HepG2 (cell line): Measurements from ENCODE around the gene CDK13. TPM values are rescaled to one million over a fixed set of nuclear protein-coding genes. Genes with fewer than 3 reads are reported as not detected.

ENCODE experiments used
- BCL6 ChIP-seq: IDR thresholded peaks from 2 replicates; pipeline ENCODE4 v1.6.1; 2016; ENCODE audit warnings: missing genetic modification reagents, missing compliant biosample characterization
- HNRNPL ChIP-seq: fragments of 200-400 bp; formaldehyde crosslinking; IDR thresholded peaks from 2 replicates; pipeline ENCODE4 v1.6.1; 2017; ENCODE audit warnings: mild to moderate bottlenecking, low read depth, low read length
- IKZF4 ChIP-seq: sonication (generic); formaldehyde crosslinking; IDR thresholded peaks from 2 replicates; pipeline ENCODE4 v1.5.1; 2020; ENCODE audit warnings: borderline replicate concordance, mild to moderate bottlenecking, low read depth, missing genetic modification reagents; ENCODE audit errors: not compliant biosample characterization
- MAF1 ChIP-seq: sonication (generic); formaldehyde crosslinking; IDR thresholded peaks from 2 replicates; pipeline ENCODE4 v1.5.0; 2020; ENCODE audit warnings: missing genetic modification reagents, borderline replicate concordance
- MED1 ChIP-seq: sonication (generic); formaldehyde crosslinking; IDR thresholded peaks from 2 replicates; pipeline ENCODE4 v1.4.0; 2020; ENCODE audit warnings: missing genetic modification reagents
- NR2F2 ChIP-seq: IDR thresholded peaks from 2 replicates; pipeline ENCODE4 v1.6.1; 2012; ENCODE audit warnings: low read depth, inconsistent platforms, borderline replicate concordance
- PRPF4 ChIP-seq: fragments of 200-400 bp; formaldehyde crosslinking; IDR thresholded peaks from 2 replicates; pipeline ENCODE4 v1.6.1; 2016; ENCODE audit warnings: low read length, low read depth; ENCODE audit not compliant: poor library complexity, severe bottlenecking
- SMARCE1 ChIP-seq: fragments of 450-650 bp; IDR thresholded peaks from 2 replicates; pipeline ENCODE4 v1.6.1; 2017; ENCODE audit warnings: borderline replicate concordance
- ZNF7 ChIP-seq: IDR thresholded peaks from 2 replicates; pipeline ENCODE4 v1.6.1; 2016; ENCODE audit warnings: missing biosample characterization, missing genetic modification reagents
- polyA plus RNA-seq, 8 experiments: library from polyadenylated mRNA; depleted of rRNA in 3 of 8; stranded (reverse) in 7 of 8; unstranded in 1 of 8; fragments of >200 nt; fragmentation: Illumina TruSeq in 4 of 8; extraction: Trizol in 4 of 8; gene quantifications; 2 replicates each; pipeline versions ENCODE4 v1.2.1 to v1.2.3, GENCODE V29; 2011 to 2016; ENCODE audit warnings: low read depth in 4 of 8, missing spikeins in 1 of 8, mixed read lengths in 1 of 8; ENCODE audit not compliant: insufficient read depth in 1 of 8
- total RNA-seq, 5 experiments: library from RNA; depleted of rRNA; stranded (reverse); fragments of >200 nt; fragmentation: Illumina TruSeq; extraction: Trizol; gene quantifications; 2 replicates each; pipeline ENCODE4 v1.2.3, GENCODE V29; 2016; ENCODE audit warnings: low read depth in 1 of 5
- TF ChIP-seq, protein P1 (sequence below): sonication (generic); formaldehyde crosslinking; IDR thresholded peaks from 2 replicates; pipeline ENCODE4 v1.8.0; 2022; ENCODE audit warnings: missing genetic modification reagents, mild to moderate bottlenecking, borderline replicate concordance
- TF ChIP-seq, protein P2 (sequence below): sonication (generic); formaldehyde crosslinking; IDR thresholded peaks from 2 replicates; pipeline ENCODE4 v1.5.0; 2020; ENCODE audit warnings: mild to moderate bottlenecking, missing genetic modification reagents
- TF ChIP-seq, protein P3 (sequence below): sonication (generic); formaldehyde crosslinking; IDR thresholded peaks from 2 replicates; pipeline ENCODE4 v1.8.0; 2023; ENCODE audit warnings: mild to moderate bottlenecking, missing genetic modification reagents
- TF ChIP-seq, protein P4 (sequence below): sonication (generic); formaldehyde crosslinking; IDR thresholded peaks from 2 replicates; pipeline ENCODE4 v1.4.0; 2020; ENCODE audit warnings: missing genetic modification reagents, borderline replicate concordance
- TF ChIP-seq, protein P5 (sequence below): sonication (generic); formaldehyde crosslinking; IDR thresholded peaks from 2 replicates; pipeline ENCODE4 v1.5.0; 2020; ENCODE audit warnings: mild to moderate bottlenecking, low read depth, missing genetic modification reagents, borderline replicate concordance
- TF ChIP-seq, protein P6 (sequence below): IDR thresholded peaks from 2 replicates; pipeline ENCODE4 v1.6.1; 2018; ENCODE audit warnings: missing genetic modification reagents

Gene CDK13
- total and polyA plus RNA-seq, 2 of the 13 experiments (the other 11 are each of a cell fraction or from before 2014, with no cell fraction given) = 21.0 to 40.9 TPM

DNA sequence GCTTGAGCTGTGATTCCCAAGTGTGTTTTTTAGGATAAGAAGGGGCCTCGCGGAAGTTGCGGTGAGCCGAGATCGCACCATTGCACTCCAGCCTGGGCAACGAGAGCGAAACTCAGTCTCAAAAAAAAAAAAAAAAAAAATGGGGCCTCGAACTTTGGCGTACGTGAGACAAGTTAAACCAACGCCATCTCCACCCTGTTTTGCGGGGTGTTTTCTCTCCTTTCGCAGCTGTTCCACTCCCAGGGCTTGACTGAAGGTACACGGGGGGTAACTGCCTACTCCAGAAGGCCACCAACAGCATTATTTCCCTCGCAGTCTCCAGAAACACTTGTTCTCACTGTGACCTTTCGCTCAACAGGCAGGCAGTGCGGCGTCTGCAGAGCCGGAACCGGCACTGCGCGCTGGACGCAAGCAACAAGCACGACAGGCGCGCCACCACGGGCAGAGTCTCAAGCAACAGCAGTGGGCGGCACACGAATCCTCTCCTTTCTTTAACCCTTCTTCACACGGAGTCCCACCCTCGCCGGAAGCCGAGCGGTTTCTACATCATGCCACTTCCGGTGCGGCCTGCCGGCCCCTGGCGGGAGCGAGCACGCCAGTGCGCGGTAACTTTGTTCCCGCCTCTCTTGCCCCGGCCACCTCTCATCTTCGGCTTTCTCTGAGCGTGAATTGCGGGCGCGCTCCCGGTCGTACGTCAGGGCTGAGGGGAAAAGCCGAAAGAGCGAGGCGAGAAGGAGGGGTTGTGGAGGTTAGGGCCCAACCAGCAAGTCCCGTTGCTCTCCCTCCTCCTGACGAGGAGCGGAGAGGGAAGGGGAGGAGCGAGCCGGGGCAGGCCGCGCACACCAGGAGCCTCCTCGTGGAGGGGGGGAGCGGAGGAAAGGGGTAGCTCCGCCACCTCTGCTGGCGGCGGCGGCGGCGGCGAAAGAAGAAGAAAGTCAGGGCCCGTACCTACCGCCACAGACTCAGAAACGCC, 814 bp upstream of the CDK13 start (continued):
- TF ChIP-seq, protein P1, sequence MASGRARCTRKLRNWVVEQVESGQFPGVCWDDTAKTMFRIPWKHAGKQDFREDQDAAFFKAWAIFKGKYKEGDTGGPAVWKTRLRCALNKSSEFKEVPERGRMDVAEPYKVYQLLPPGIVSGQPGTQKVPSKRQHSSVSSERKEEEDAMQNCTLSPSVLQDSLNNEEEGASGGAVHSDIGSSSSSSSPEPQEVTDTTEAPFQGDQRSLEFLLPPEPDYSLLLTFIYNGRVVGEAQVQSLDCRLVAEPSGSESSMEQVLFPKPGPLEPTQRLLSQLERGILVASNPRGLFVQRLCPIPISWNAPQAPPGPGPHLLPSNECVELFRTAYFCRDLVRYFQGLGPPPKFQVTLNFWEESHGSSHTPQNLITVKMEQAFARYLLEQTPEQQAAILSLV = peak; percentile 35; the same call in 1 of the 2 replicates
- TF ChIP-seq, protein P2, sequence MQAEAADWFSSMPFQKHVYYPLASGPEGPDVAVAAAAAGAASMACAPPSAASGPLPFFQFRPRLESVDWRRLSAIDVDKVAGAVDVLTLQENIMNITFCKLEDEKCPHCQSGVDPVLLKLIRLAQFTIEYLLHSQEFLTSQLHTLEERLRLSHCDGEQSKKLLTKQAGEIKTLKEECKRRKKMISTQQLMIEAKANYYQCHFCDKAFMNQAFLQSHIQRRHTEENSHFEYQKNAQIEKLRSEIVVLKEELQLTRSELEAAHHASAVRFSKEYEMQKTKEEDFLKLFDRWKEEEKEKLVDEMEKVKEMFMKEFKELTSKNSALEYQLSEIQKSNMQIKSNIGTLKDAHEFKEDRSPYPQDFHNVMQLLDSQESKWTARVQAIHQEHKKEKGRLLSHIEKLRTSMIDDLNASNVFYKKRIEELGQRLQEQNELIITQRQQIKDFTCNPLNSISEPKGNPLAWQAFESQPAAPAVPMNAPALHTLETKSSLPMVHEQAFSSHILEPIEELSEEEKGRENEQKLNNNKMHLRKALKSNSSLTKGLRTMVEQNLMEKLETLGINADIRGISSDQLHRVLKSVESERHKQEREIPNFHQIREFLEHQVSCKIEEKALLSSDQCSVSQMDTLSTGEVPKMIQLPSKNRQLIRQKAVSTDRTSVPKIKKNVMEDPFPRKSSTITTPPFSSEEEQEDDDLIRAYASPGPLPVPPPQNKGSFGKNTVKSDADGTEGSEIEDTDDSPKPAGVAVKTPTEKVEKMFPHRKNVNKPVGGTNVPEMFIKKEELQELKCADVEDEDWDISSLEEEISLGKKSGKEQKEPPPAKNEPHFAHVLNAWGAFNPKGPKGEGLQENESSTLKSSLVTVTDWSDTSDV = no peak
- TF ChIP-seq, protein P3, sequence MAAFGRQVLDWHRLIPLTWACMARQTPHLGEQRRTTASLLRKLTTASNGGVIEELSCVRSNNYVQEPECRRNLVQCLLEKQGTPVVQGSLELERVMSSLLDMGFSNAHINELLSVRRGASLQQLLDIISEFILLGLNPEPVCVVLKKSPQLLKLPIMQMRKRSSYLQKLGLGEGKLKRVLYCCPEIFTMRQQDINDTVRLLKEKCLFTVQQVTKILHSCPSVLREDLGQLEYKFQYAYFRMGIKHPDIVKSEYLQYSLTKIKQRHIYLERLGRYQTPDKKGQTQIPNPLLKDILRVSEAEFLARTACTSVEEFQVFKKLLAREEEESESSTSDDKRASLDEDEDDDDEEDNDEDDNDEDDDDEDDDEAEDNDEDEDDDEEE = no peak
- TF ChIP-seq, protein P4, sequence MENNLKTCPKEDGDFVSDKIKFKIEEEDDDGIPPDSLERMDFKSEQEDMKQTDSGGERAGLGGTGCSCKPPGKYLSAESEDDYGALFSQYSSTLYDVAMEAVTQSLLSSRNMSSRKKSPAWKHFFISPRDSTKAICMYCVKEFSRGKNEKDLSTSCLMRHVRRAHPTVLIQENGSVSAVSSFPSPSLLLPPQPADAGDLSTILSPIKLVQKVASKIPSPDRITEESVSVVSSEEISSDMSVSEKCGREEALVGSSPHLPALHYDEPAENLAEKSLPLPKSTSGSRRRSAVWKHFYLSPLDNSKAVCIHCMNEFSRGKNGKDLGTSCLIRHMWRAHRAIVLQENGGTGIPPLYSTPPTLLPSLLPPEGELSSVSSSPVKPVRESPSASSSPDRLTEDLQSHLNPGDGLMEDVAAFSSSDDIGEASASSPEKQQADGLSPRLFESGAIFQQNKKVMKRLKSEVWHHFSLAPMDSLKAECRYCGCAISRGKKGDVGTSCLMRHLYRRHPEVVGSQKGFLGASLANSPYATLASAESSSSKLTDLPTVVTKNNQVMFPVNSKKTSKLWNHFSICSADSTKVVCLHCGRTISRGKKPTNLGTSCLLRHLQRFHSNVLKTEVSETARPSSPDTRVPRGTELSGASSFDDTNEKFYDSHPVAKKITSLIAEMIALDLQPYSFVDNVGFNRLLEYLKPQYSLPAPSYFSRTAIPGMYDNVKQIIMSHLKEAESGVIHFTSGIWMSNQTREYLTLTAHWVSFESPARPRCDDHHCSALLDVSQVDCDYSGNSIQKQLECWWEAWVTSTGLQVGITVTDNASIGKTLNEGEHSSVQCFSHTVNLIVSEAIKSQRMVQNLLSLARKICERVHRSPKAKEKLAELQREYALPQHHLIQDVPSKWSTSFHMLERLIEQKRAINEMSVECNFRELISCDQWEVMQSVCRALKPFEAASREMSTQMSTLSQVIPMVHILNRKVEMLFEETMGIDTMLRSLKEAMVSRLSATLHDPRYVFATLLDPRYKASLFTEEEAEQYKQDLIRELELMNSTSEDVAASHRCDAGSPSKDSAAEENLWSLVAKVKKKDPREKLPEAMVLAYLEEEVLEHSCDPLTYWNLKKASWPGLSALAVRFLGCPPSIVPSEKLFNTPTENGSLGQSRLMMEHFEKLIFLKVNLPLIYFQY (CRISPR knock-in tag) = no peak
- TF ChIP-seq SMARCE1 (no peak), BCL6 (CRISPR knock-in tag) (no peak), PRPF4 (no peak), HNRNPL (0 out of 2 replicates have a peak, but pooled peaks have one; percentile 56), MED1 (CRISPR knock-in tag) (peak; percentile 81), MAF1 (CRISPR knock-in tag) (0 out of 2 replicates have a peak, but pooled peaks have one; percentile 70), NR2F2 (no peak), ZNF7 (CRISPR knock-in tag) (no peak), IKZF4 (CRISPR knock-in tag) (no peak)
- TF ChIP-seq, protein P5, sequence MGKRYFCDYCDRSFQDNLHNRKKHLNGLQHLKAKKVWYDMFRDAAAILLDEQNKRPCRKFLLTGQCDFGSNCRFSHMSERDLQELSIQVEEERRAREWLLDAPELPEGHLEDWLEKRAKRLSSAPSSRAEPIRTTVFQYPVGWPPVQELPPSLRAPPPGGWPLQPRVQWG (CRISPR knock-in tag) = no peak
- TF ChIP-seq, protein P6, sequence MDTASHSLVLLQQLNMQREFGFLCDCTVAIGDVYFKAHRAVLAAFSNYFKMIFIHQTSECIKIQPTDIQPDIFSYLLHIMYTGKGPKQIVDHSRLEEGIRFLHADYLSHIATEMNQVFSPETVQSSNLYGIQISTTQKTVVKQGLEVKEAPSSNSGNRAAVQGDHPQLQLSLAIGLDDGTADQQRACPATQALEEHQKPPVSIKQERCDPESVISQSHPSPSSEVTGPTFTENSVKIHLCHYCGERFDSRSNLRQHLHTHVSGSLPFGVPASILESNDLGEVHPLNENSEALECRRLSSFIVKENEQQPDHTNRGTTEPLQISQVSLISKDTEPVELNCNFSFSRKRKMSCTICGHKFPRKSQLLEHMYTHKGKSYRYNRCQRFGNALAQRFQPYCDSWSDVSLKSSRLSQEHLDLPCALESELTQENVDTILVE (CRISPR knock-in tag) = peak; percentile 83
